ENCODE measurements around the gene TMEM52.

GRCh38 chr1:1898246-1898933, 20.7 kb downstream of the TMEM52 start:
- TF ChIP-seq CTCF (IDR thresholded peaks at IDR 0.05) (no peak), POLR2A (IDR thresholded peaks at IDR 0.05) (no peak)
